GM19099 (cell line): ENCODE results near the gene NOP9.

Experiments
- POLR2A ChIP-seq: IDR thresholded peaks from 3 replicates; pipeline ENCODE4 v1.6.1; 2011; ENCODE audit warnings: low read depth; ENCODE audit not compliant: insufficient read length; ENCODE audit errors: extremely low read depth

The NOP9 gene

GRCh38 chr14:24283796-24284460 is 15.7 kb upstream of the NOP9 start:
- TF ChIP-seq POLR2A, result no peak

DNA sequence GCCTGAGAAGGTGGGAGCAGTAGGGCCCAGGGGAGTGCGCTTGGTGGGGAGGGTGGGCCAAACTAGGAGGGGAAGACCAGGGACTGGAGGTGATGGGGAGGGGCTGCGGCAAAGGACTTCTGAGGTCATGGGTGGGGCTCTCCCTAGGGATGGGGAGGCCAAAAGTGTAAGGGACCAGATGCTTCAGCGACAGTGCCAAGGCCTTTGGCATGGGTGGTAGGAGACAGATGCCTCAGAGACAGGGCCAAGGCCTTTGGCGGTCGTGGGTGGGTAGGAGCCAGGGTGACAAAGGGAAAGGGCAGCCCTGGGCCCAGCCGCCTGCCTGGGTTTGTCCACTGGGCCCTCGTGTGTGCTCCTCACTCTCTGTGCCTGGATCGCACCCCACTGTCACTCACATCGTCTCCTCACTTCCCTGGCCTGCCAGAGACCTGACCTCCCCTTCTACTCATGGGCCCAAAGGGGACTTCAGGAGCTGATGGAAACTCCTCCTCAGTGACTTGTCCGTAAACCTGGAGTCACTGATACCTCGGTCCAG is 15.1 kb upstream of the NOP9 start:
- TF ChIP-seq POLR2A, result no peak

DNA sequence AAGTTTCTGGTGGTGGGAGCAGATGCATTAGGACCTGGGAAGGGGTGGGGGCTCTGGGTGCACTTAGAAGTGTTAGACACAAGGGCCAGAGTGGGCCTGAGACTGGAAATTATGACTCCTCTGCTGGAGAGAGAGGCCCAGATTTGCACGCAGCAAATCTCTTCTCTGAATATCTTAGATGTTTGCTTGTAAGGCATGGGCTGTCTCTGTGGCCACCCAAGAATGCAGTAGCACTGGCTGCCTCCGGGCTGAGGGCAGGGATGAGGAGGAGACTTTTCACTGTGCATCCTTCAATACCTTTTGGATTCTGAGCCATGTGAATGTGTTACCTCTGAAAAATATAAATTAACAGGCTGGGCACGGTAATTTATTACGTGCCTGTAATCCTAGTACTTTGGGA is 14.3 kb upstream of the NOP9 start:
- TF ChIP-seq POLR2A, result no peak

- no peak for TF ChIP-seq POLR2A
Measured at GRCh38 chr14:24286996-24287395, 12.7 kb upstream of the NOP9 start.

DNA sequence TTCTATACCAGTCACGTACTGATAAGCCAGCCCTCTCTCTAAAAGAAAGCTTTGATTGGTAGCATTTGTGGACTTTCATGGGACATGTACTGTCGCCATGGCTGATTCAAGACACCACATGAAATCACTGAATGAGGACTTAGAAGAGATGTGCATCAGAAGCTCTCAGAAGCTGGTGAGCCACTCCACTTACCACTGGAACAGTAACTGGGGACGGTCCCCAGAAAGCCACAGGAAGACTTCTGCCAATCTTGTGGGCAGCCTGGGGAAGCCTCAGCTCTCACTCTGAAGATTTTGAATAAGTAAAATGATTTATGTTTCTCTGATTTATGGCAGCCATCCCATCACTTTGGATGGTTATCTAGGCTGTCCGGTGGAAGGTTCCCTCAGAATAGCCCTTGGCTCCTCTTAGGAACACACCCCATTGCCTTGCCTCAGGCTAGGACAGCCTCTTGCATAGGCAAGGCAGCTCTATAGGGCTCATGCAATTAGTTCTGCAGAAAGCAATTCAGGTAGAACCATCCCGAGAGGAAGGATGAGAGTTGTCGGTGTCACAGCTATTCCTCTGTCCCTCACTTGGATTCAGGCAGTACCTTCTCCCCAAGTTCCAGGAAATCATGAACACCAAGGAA is 9.9 kb upstream of the NOP9 start:
- TF ChIP-seq POLR2A, result no peak

- TF ChIP-seq POLR2A, result no peak
Measured at GRCh38 chr14:24290746-24291145, 8.9 kb upstream of the NOP9 start.

DNA sequence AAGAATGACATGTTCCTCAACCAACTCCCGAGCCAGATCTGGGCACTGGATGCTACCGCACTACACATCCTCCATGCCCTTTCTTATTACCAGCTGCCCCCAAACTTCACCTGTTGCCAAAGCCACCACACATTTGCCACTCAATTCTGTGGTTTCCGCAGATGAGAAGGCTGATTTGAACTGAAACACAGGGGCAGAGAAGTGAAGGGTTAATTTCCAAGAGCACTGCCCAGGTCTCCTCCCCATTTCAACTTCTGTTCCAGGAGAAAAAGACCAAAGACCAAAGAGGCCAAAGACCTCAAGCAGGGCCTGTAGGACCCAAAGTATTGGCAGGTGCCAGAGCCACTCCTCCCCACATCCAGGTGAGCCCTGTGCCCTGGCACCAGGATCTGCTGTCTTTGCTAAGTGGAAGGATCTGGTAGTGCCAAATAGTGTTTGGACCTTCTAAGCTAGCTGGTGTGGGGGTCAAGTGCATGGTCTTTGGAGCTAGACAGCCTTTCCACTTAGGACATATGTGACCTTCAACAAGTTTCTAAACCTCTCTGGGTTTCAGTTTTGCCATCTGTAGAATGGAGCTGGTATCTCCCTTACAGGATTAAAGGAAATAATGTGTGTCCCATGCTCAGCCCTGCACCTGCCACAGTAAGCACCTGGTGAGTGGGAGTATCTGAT is 8.1 kb upstream of the NOP9 start:
- TF ChIP-seq POLR2A, result no peak

- TF ChIP-seq POLR2A, result no peak
Measured at GRCh38 chr14:24292118-24292807, 7.4 kb upstream of the NOP9 start.

GRCh38 chr14:24293525-24293924 is 6.1 kb upstream of the NOP9 start:
- TF ChIP-seq POLR2A, result no peak

DNA sequence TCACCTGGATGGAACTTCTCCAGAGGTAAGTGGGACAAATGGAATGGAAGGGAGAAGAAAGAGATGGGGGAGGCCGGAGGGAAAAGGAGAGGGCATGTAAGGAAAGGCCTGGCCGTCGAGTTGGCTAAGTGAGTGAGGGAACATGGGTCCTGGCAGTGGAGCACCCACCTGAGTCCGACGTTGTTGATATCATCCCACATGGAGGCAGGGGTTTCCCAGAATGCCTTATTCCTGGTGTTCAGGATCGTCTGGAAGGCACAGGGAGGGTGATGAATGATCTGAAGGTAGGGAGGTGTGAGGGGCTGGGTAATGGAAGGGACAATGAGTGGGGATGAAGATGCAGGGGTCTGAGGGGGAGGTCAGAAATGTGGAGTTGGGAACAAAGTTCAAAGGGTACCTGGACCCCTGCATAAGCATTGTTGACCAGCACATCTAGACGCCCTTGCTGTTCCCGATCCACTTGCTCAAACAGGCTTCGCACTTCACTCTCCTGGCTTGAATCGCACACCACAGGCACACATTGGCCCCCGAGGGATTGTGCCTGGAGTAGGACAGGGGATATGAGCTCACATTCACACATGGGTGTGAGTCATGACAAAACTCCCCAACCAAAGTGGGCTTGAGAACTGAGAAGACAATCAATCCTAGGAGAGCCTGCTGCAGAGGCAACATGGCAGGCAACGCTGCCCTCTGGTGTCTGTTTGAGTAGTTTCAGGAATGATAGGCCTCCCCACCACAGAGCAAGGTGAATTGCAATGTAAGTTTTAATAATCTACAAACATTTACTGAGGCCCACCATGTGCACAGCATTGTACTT is 3.1 kb upstream of the NOP9 start:
- TF ChIP-seq POLR2A, result no peak

DNA sequence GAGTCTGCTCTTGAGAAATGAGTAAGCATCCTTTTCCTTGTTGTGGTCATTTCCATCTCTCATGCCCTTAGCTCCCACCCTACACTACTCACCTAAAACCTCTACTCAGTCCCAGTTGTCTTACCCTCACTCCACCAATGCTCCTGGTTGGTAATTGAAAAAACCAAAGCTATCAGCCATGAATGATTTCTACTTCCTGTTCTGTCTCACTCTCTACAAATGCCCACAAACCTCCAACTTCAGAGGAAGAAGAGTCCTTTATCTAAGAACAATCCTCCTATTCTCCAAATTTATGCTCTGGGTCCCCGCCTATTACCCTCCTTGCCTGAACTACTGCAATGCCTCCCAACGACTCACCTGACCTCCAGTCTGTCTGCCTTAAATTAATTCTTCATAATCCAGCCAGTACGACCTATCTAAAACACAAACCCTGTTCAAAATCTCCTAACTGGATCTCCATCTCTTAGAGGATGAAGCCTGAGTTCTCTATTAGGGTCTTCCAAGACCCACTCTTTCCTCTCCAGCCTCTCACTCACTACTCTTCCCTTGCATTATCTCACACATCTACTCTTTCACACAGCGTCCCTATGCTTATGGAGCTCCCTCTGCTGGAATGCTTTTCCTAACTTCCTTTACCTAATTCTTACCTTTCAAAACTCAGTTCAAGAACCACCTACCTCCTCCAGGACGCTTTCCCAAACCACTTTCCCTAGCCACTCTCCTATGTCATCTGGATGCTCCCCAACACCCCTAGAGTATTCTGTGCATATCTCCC is 2.3 kb upstream of the NOP9 start:
- no peak for TF ChIP-seq POLR2A

DNA sequence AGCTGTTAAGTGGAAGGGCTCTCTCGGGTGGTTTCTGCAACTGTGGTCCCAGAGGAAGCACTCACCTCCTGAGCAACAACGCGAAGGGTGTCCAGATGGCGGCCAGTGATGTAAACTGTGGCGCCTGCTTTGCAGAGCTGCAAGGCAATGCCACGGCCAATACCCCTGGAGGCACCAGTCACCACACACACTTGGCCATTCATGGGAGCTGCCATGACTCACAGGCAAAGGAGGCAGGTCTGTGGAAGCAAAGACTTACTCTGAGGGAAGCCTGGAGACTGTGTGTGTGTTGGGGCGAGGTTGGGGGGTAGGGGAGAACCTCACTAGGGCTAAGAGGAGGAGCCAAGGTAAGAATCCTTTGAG is 777 bp upstream of the NOP9 start:
- no peak for TF ChIP-seq POLR2A

- no peak for TF ChIP-seq POLR2A
Measured at GRCh38 chr14:24300326-24300980, 803 bp downstream of the NOP9 start.

DNA sequence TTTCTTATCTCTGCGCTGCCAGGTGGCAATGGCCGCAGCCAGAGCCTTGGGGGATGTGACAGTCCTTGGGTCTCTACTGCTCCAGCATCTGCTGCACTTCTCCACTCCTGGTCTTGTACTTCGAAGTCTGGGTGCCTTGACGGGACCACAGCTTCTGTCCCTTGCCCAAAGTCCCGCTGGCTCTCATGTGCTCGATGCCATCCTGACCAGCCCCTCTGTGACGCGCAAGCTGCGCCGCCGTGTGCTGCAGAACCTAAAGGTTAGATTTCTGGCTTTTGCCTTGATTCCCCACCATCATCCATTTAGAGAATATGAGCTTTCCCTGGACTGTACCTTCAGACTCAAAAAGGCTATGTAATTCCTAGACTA is 4.4 kb downstream of the NOP9 start:
- no peak for TF ChIP-seq POLR2A

- TF ChIP-seq POLR2A, result peak; percentile 3
Measured at GRCh38 chr14:24307156-24307574, 7.5 kb downstream of the NOP9 start.
